ENCODE data around the gene SLIRP. TPM values are rescaled to one million over a fixed set of nuclear protein-coding genes. Genes with fewer than 3 reads are reported as not detected.
"Not testable (repeated sequence)": the region's sequence is repeated elsewhere in the genome, so short reads cannot be mapped to it uniquely, and the experiment has no call there.

SLIRP gene
- 47.9 TPM for total RNA-seq

DNA sequence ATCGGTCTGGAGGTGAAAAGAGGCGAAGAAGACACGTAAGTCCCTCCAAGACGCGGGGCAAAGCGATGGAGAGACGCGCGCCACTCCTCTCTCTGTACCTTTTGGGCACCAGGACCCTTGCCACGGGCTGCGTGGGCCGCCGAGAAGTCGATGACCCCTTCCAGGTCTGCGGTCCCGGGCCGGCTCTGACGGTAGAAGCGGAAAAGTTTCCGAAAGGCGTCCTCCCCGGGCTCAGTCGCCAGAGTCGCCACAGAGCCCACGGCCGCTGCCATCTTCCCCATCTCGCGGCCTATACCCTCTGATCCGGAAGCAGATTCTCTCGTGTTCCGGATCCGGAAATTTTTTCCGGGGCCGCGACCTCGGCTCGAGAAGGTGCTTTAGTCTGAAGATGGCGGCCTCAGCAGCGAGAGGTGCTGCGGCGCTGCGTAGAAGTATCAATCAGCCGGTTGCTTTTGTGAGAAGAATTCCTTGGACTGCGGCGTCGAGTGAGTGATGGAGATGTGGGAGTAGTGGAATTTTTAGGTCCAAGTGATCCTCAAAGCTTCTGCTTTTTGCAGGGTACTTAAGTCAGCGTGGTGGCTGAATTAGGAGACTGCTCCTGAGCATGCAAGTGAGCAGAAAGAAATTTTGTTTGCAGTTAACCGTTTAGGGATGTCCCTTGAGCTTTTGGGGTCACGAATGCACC lies at the start of gene SLIRP, which contains the start of gene ALKBH1:
TSS of gene SLIRP (plus strand) at position 380 of the 685 bp plus-strand sequence. CDS start at position 389, 9 bp downstream.
TSS of gene ALKBH1 (minus strand) at position 300 of the 685 bp plus-strand sequence. CDS start at position 281, 19 bp downstream.
- ATAC-seq: peak; percentile 98
- DNase-seq (ENCODE audit: low spot score): peak; percentile 88

GRCh38 chr14:77659831-77660230 lies 48.1 kb upstream of the SLIRP start:
- DNase-seq (ENCODE audit: low spot score) (no peak), ATAC-seq (peak; percentile 8)

- DNase-seq (ENCODE audit: low spot score) (no peak), ATAC-seq (no peak)
These were observed 47.1 kb upstream of the SLIRP start for GRCh38 chr14:77660754-77661153.

GRCh38 chr14:77661562-77661961 lies 46.3 kb upstream of the SLIRP start:
- DNase-seq (ENCODE audit: low spot score); ATAC-seq: not testable (repeated sequence)

GRCh38 chr14:77663293-77663692 lies 44.6 kb upstream of the SLIRP start:
- no peak for ATAC-seq
- no peak for DNase-seq (ENCODE audit: low spot score)

GRCh38 chr14:77667331-77667730 lies 40.6 kb upstream of the SLIRP start:
- no peak for DNase-seq (ENCODE audit: low spot score)
- no peak for ATAC-seq

DNA sequence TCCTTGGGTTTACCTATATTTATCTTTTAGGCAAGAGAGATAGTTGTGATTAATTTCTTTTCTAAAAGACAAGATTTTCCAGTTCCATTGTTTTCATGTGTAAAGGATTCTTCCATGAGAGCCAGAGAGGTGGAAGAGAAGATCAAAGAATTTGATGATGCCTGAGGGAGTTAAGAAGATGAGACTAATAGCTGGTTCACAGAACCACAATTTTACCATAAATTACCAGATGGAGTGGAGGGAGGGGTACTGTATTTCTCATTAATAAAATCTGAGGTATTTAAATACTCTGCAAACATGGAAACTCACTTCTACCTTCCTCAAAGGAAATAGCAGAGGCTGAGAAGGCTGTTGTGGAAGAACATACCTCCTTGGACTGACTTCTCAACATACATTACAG lies 34.7 kb upstream of the SLIRP start:
- no peak for ATAC-seq
- DNase-seq (ENCODE audit: low spot score): no peak

DNA sequence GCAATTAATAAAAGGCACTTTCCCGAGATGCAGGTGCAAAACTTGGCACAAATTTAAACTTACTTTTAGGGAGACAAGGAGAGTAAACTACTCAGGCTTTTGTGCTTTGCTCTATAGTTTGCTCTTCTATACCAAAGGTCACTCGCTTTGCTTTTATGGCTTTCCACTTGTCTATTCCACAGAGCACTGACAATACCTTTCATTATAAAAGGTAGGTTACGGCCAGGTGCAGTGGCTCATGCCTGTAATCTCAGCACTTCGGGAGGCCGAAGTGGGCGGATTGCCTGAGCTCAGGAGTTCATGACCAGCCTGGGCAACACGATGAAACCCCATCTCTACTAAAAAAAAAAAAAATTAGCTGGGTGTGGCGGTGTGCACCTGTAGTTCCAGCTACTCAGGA lies 33.0 kb upstream of the SLIRP start:
- no peak for ATAC-seq

DNA sequence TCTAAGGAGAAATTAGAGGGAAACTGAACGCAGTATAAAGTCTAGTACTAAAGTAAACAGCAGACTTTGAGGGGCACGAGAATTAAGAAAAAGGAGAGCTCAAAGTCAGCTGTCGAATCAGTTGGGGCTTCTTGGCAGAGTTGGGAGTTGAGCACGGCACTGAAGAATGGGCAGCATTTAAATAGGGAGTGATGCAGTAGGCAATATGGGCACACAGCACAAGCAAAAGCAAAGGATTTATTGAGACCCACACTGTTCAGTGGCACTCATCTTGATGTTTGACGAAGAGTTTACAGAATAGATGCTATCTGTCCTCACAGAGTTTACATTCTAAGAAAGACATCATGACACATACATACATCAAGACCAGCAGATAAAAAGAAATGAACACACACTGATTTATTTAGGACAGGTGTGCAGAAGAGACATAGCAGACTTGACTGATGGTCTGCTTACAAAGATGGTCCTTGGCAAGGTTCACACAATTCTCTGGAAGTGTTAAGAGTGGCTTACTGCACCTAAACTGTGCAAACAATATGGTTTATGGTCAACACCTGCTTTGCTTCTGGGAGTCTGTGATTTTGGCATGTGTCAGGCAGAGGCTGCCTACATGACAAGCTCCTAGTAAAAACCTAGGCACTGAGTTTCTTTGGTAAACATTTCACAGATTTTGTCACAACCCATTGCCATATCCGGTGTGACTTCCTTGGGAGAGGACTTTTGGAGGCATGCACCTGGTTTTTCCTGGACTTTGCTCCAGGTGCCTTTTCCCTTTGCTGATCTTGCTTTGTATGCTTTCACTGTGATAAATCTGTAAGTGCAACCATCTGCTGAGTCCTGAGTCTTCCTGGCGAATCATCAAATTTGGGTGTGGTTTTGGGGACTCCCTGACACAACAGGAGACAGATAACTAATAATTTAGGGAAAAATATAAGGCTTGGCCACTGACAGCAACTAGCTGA lies 26.4 kb upstream of the SLIRP start:
- no peak for ATAC-seq

More for the DNA sequence above, 33.0 kb upstream of the SLIRP start:
- DNase-seq (ENCODE audit: low spot score): no peak

GRCh38 chr14:77682158-77682553 lies 25.7 kb upstream of the SLIRP start:
- DNase-seq (ENCODE audit: low spot score): no peak
- no peak for ATAC-seq

More for the DNA sequence above, 26.4 kb upstream of the SLIRP start:
- DNase-seq (ENCODE audit: low spot score): no peak

DNA sequence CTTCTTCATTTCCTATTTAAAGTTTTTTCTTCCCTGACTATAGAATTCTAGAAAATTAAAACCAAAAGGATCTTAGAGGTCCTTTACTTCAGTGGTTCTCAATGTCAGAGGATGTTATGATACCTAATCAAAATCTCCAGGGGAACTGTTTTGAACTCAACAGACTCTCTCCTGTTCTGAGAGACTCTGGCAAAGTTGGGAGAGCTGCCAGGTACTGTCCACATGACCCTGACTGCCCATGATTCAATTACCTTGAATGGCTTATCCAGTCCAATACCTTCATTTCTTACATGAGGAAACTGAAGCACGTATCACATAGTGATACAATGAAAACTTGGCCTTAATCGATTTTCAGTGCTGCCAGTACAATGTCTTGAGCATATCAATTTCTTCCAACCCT lies 16.6 kb upstream of the SLIRP start:
- ATAC-seq (peak; percentile 57), DNase-seq (ENCODE audit: low spot score) (no peak)

GRCh38 chr14:77707355-77707723 lies 564 bp upstream of the SLIRP start:
- DNase-seq (ENCODE audit: low spot score): no peak
- ATAC-seq: peak; percentile 55

- DNase-seq (ENCODE audit: low spot score): no peak
- ATAC-seq: no peak
These were observed 846 bp downstream of the SLIRP start for GRCh38 chr14:77708749-77709148.

GRCh38 chr14:77709412-77709811 lies 1.5 kb downstream of the SLIRP start:
- ATAC-seq: no peak
- DNase-seq (ENCODE audit: low spot score): no peak

GRCh38 chr14:77710364-77710763 lies 2.5 kb downstream of the SLIRP start:
- ATAC-seq (peak; percentile 8), DNase-seq (ENCODE audit: low spot score) (no peak)

DNA sequence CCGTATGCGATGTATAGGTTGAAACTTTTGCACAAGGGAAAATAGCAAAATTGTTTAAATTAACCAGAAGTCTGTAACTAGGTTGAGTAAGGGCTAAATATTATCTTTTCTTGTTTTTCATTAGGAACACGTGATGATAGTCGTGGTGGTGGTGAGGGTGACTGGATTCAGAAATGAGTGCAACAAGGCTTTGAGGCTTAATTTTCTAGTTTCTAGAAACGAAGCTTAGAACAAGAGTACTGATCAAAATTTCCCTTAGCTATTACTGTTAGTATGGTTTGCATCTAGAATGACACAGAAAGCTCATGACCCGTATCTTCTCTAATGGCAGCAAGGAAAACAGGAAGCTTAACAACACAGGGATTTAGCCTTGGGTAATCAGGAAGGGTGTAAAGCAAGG lies 7.0 kb downstream of the SLIRP start:
- no peak for ATAC-seq
- no peak for DNase-seq (ENCODE audit: low spot score)

DNA sequence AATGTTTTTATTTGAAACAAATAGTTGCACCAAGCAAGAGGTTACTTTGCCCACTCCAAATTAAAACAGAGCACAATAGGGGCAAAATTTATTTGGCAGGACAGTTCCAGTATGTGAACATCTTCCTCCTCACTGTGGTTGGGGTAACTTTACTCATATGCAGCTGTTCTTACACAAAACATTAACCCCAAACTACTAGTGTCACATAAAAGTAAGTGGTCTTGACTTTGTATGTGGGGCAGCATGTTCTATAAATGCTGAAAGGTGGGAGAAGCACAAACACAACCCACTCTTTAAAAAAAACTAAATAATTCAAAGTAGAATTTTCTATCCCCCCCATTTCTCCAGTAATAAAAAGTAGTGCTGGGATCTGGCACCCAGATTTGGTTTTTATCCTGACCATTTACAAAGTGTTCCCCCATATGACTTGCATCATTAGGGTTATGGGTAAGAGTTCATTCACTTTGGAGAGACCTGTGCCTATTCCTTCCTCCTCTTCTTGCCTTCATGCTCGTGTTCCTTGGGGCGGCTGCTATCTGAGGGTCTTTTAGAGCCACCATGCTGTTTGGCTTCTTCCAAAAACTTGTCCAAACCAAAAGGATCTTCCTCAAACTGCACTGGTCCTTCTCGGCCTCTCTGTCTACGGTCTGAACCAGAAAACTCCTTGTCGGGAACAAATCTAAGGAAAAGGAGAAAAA lies 9.9 kb downstream of the SLIRP start:
- ATAC-seq (no peak), DNase-seq (ENCODE audit: low spot score) (no peak)

DNA sequence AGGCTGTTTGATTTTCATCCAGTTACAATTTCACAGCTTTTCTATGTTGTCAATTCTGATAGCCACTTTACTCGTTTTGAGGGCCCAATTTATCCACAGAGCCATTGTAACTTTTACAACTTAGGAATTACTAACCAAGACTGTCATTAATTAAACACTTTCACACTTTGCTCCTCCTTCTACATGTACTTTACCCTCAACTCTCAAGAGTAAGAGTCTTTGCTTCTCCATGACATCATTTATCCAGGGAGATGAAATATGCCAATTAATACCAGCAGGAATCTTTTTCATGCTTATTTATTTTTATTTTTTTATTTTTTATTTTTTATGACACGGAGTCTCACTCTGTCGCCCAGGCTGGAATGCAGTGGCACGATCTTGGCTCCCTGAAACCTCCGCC lies 13.5 kb downstream of the SLIRP start:
- ATAC-seq (no peak), DNase-seq (ENCODE audit: low spot score) (no peak)

- ATAC-seq (no peak), DNase-seq (ENCODE audit: low spot score) (no peak)
These were observed 14.4 kb downstream of the SLIRP start for GRCh38 chr14:77722301-77722700.

DNA sequence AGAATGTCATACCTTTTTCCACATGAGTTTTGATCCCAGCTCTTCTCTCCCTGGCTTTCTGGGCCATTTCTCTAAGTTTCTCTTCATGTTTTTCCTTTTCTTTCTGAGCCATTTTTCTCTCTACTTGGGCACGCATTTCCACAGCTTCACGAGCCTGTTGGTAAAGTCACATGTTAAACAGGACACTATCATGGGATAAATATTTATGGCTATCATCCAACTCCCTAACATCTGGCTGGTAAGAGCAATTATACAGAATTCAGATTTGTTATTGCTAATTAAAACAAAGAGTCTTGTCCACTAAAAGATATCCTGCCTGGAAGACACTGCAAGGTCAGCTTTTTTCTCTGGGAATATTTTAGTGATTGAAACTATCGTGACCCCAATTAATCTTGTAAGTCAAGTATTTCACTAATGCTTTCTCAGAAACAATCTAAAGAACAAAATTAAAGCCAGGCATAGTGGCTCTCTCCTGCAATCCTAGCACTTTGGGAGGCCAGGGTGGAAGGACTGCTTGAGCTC lies 23.1 kb downstream of the SLIRP start:
- ATAC-seq: no peak
- DNase-seq (ENCODE audit: low spot score): no peak

Measured in left lobe of liver (tissue), 2 donors.